Endothelial cell of umbilical vein (primary cell): ENCODE data around the gene SGCG.
A peak's percentile ranks its signal among the peaks of the same experiment; 100 is the strongest.

Source experiments
- EZH2 ChIP-seq: IDR thresholded peaks from 2 replicates; pipeline ENCODE4 v1.6.1; 2012; ENCODE audit warnings: borderline replicate concordance, low read depth, mild to moderate bottlenecking, moderate library complexity, low read length, inconsistent platforms; ENCODE audit not compliant: severe bottlenecking
- FOS ChIP-seq: IDR thresholded peaks from 2 replicates; pipeline ENCODE4 v1.6.1; 2011; ENCODE audit warnings: mild to moderate bottlenecking, low read length, moderate library complexity, borderline replicate concordance; ENCODE audit not compliant: insufficient read depth
- JUN ChIP-seq: IDR thresholded peaks from 2 replicates; pipeline ENCODE4 v1.6.1; 2011; ENCODE audit warnings: borderline replicate concordance, low read depth; ENCODE audit not compliant: insufficient read length, insufficient read depth
- MYC ChIP-seq: IDR thresholded peaks from one replicate; pipeline ENCODE4 v1.6.1; 2011; ENCODE audit warnings: mild to moderate bottlenecking, low read depth, low read length
- POLR2A ChIP-seq: IDR thresholded peaks from 2 replicates; pipeline ENCODE4 v1.6.1; 2012; ENCODE audit warnings: low read depth, mild to moderate bottlenecking, control low read depth, low read length
- POLR2AphosphoS5 ChIP-seq: IDR thresholded peaks from 2 replicates; pipeline ENCODE4 v1.6.1; 2012; ENCODE audit warnings: low read depth, mild to moderate bottlenecking, control low read depth, low read length, moderate library complexity; ENCODE audit not compliant: insufficient read depth
- TF ChIP-seq, protein P1 (sequence below), 2 donors: IDR thresholded peaks; 1 replicate in 1 of 2; 2 replicates in 1 of 2; pipeline ENCODE4 v1.5.1; 2011; ENCODE audit warnings: low read length in 2 of 2, mild to moderate bottlenecking in 2 of 2, moderate library complexity in 2 of 2, control low read depth in 1 of 2, inconsistent platforms in 1 of 2, low read depth in 1 of 2; ENCODE audit not compliant: insufficient read depth in 1 of 2; ENCODE audit errors: extremely low read depth in 1 of 2
- TF ChIP-seq, protein P2 (sequence below): IDR thresholded peaks from 2 replicates; pipeline ENCODE4 v1.6.1; 2011; ENCODE audit not compliant: insufficient read depth, insufficient read length

DNA sequence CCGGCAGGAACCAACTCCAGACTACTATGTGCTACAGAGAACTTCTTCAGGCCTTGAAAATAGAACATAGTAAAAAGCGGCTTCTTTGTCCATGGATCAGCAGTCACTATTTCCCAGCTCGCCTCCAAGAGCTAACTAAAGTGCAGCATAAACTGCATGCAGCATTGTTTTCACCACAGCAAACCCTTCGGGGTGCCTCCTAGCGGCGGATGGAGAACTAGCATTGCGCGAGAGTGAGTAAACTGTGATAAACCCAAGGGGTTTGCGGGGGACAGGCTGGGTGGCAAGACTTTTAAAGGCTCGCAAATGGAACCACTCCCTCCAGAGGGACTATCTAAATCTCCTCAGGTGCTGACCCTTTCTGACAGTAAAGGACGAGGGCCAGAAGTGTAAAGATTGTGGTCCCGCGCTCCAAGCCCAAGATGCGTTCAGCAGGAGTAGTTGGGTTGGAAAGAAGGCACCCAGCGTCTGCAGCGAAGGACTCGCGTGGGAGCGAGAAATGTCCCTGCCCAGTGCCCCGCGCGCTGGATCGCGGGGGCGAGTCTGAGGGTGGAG is 21.5 kb upstream of the SGCG start:
- TF ChIP-seq, protein P1, sequence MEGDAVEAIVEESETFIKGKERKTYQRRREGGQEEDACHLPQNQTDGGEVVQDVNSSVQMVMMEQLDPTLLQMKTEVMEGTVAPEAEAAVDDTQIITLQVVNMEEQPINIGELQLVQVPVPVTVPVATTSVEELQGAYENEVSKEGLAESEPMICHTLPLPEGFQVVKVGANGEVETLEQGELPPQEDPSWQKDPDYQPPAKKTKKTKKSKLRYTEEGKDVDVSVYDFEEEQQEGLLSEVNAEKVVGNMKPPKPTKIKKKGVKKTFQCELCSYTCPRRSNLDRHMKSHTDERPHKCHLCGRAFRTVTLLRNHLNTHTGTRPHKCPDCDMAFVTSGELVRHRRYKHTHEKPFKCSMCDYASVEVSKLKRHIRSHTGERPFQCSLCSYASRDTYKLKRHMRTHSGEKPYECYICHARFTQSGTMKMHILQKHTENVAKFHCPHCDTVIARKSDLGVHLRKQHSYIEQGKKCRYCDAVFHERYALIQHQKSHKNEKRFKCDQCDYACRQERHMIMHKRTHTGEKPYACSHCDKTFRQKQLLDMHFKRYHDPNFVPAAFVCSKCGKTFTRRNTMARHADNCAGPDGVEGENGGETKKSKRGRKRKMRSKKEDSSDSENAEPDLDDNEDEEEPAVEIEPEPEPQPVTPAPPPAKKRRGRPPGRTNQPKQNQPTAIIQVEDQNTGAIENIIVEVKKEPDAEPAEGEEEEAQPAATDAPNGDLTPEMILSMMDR (IDR thresholded peaks at IDR 0.05; ENCODE audit: extremely low read depth in 1 of 2, insufficient read depth in 1 of 2, low read depth in 1 of 2, low read length in 2 of 2) = peak; percentile 61 to 63
- TF ChIP-seq POLR2A = no peak
- TF ChIP-seq POLR2AphosphoS5 = no peak
- TF ChIP-seq, protein P2, sequence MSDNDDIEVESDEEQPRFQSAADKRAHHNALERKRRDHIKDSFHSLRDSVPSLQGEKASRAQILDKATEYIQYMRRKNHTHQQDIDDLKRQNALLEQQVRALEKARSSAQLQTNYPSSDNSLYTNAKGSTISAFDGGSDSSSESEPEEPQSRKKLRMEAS = no peak
- no peak for TF ChIP-seq MYC
- no peak for TF ChIP-seq EZH2
- no peak for TF ChIP-seq JUN
- TF ChIP-seq FOS = no peak
